ENCODE results near the gene FBL.

FBL gene

GRCh38 chr19:39865953-39866352, 19.8 kb upstream of the FBL start:
- Histone ChIP-seq H3K4ac (ENCODE audit: low read depth, low read length) (no peak overlapping the region), H2BK5ac (ENCODE audit: low read depth, low read length, poor library complexity) (no peak overlapping the region), H3K79me1 (ENCODE audit: low read length) (no peaks in the 10 kb centered on the region), H3K4me1 (ENCODE audit: control insufficient read depth in 1 of 2, insufficient read depth in 2 of 2, low read length in 2 of 2) (no peaks in the 10 kb centered on the region), H3K14ac (ENCODE audit: low read length) (no peak overlapping the region), H4K8ac (ENCODE audit: low read depth, low read length) (no peak overlapping the region), H3K79me2 (ENCODE audit: control insufficient read depth, insufficient read depth, low read length, poor library complexity) (no peaks in the 10 kb centered on the region), H3K18ac (ENCODE audit: low read length) (no peak overlapping the region), H2AFZ (ENCODE audit: insufficient read depth, low read length, poor library complexity) (no peak overlapping the region), H3K27me3 (ENCODE audit: insufficient read depth, low read length) (no peaks in the 10 kb centered on the region), H3K4me2 (ENCODE audit: low read length) (no peak overlapping the region), H3K9ac (ENCODE audit: low read length) (no peak overlapping the region), H3K9me3 (ENCODE audit: insufficient read depth, low read depth, low read length) (peaks cover 3% of the 10 kb centered on the region), H2AK5ac (ENCODE audit: low read length) (no peak overlapping the region), H3K23ac (ENCODE audit: low read length) (no peak overlapping the region), H3K4me3 (ENCODE audit: low read depth, low read length) (no peak overlapping the region), H3K27ac (ENCODE audit: low read depth, low read length) (no peak overlapping the region), H4K91ac (ENCODE audit: low read depth, low read length) (no peak overlapping the region), H2BK120ac (ENCODE audit: insufficient read depth, low read length, poor library complexity) (no peak overlapping the region), H2BK12ac (ENCODE audit: low read length) (no peak overlapping the region), H4K12ac (ENCODE audit: low read depth, low read length) (no peak overlapping the region), H3K36me3 (ENCODE audit: control insufficient read depth in 1 of 2, insufficient read depth in 2 of 2, low read length in 2 of 2) (no peaks in the 10 kb centered on the region)
- no CpG with 5 or more reads among the region's 5 CpGs for WGBS (ENCODE audit: extremely low coverage, insufficient coverage, insufficient read length)
- no peak for DNase-seq

DNA sequence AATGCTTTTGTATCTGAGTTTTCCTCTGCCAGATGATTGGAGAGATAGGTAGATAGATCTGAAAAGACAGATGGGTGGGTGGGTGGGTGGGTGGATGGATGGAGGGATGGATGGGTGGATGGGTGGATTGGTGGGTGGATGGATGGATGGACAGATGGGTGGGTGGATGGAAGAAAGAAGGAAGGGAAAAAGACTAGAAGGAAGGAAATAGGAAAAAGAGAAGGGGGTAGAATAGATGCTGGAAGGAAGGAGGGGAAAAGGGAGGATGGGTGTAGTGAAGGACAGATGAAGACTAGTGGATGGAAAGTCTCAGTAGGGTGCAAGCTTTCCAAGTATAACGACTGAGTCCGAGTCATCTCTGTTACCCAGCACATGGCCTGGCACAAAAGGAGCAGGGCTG, 19.0 kb upstream of the FBL start:
- no peak overlapping the region for H2BK12ac ChIP-seq (ENCODE audit: low read length)
- H2AK5ac ChIP-seq (ENCODE audit: low read length): no peak overlapping the region
- H3K9me3 ChIP-seq (ENCODE audit: insufficient read depth, low read depth, low read length): peaks cover 3% of the 10 kb centered on the region
- H4K8ac ChIP-seq (ENCODE audit: low read depth, low read length): no peak overlapping the region
- H3K23ac ChIP-seq (ENCODE audit: low read length): no peak overlapping the region
- no peak for DNase-seq
- no peak overlapping the region for H3K18ac ChIP-seq (ENCODE audit: low read length)
- H3K4ac ChIP-seq (ENCODE audit: low read depth, low read length): no peak overlapping the region
- H3K36me3 ChIP-seq (ENCODE audit: control insufficient read depth in 1 of 2, insufficient read depth in 2 of 2, low read length in 2 of 2): no peaks in the 10 kb centered on the region
- no peak overlapping the region for H4K91ac ChIP-seq (ENCODE audit: low read depth, low read length)
- no peaks in the 10 kb centered on the region for H3K79me2 ChIP-seq (ENCODE audit: control insufficient read depth, insufficient read depth, low read length, poor library complexity)
- H3K9ac ChIP-seq (ENCODE audit: low read length): no peak overlapping the region
- no peak overlapping the region for H3K27ac ChIP-seq (ENCODE audit: low read depth, low read length)
- H4K12ac ChIP-seq (ENCODE audit: low read depth, low read length): no peak overlapping the region
- no peak overlapping the region for H2AFZ ChIP-seq (ENCODE audit: insufficient read depth, low read length, poor library complexity)
- H3K14ac ChIP-seq (ENCODE audit: low read length): no peak overlapping the region
- no CpG with 5 or more reads among the region's 2 CpGs for WGBS (ENCODE audit: extremely low coverage, insufficient coverage, insufficient read length)
- no peaks in the 10 kb centered on the region for H3K27me3 ChIP-seq (ENCODE audit: insufficient read depth, low read length)
- no peaks in the 10 kb centered on the region for H3K4me1 ChIP-seq (ENCODE audit: control insufficient read depth in 1 of 2, insufficient read depth in 2 of 2, low read length in 2 of 2)
- no peak overlapping the region for H3K4me3 ChIP-seq (ENCODE audit: low read depth, low read length)
- no peaks in the 10 kb centered on the region for H3K79me1 ChIP-seq (ENCODE audit: low read length)
- no peak overlapping the region for H2BK120ac ChIP-seq (ENCODE audit: insufficient read depth, low read length, poor library complexity)
- no peak overlapping the region for H2BK5ac ChIP-seq (ENCODE audit: low read depth, low read length, poor library complexity)
- no peak overlapping the region for H3K4me2 ChIP-seq (ENCODE audit: low read length)

DNA sequence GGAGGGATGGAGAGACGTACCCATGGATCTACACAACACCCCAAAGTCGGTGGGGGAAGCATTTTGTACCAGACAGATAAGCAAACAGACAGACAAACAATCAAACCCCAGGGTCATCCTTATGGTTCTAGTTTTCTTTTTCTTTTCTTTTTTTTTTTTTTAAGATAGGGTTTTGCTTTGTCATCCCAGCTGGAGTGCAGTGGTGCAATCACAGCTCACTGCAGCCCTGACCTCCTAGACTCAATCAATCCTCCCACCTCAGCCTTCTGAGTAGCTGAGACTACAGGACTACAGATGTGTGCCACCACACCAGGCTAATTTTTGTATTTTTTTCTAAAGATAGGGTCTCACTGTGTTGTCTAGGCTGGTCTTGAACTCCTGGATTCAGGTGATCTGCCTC, 17.9 kb upstream of the FBL start:
- peaks cover 3% of the 10 kb centered on the region for H3K9me3 ChIP-seq (ENCODE audit: insufficient read depth, low read depth, low read length)
- H3K36me3 ChIP-seq (ENCODE audit: control insufficient read depth in 1 of 2, insufficient read depth in 2 of 2, low read length in 2 of 2): no peaks in the 10 kb centered on the region
- no CpG with 5 or more reads among the region's 2 CpGs for WGBS (ENCODE audit: extremely low coverage, insufficient coverage, insufficient read length)
- no peak overlapping the region for H3K14ac ChIP-seq (ENCODE audit: low read length)
- no peak overlapping the region for H3K4ac ChIP-seq (ENCODE audit: low read depth, low read length)
- no peak overlapping the region for H4K12ac ChIP-seq (ENCODE audit: low read depth, low read length)
- no peak overlapping the region for H4K8ac ChIP-seq (ENCODE audit: low read depth, low read length)
- H3K27ac ChIP-seq (ENCODE audit: low read depth, low read length): no peak overlapping the region
- no peak overlapping the region for H3K4me3 ChIP-seq (ENCODE audit: low read depth, low read length)
- no peak overlapping the region for H2AK5ac ChIP-seq (ENCODE audit: low read length)
- DNase-seq: no peak
- no peak overlapping the region for H3K18ac ChIP-seq (ENCODE audit: low read length)
- H3K23ac ChIP-seq (ENCODE audit: low read length): no peak overlapping the region
- H2BK5ac ChIP-seq (ENCODE audit: low read depth, low read length, poor library complexity): no peak overlapping the region
- H3K4me2 ChIP-seq (ENCODE audit: low read length): no peak overlapping the region
- H2AFZ ChIP-seq (ENCODE audit: insufficient read depth, low read length, poor library complexity): no peak overlapping the region
- H2BK120ac ChIP-seq (ENCODE audit: insufficient read depth, low read length, poor library complexity): no peak overlapping the region
- H3K79me1 ChIP-seq (ENCODE audit: low read length): no peaks in the 10 kb centered on the region
- no peak overlapping the region for H2BK12ac ChIP-seq (ENCODE audit: low read length)
- no peaks in the 10 kb centered on the region for H3K79me2 ChIP-seq (ENCODE audit: control insufficient read depth, insufficient read depth, low read length, poor library complexity)
- H3K27me3 ChIP-seq (ENCODE audit: insufficient read depth, low read length): no peaks in the 10 kb centered on the region
- H3K9ac ChIP-seq (ENCODE audit: low read length): no peak overlapping the region
- H4K91ac ChIP-seq (ENCODE audit: low read depth, low read length): no peak overlapping the region
- H3K4me1 ChIP-seq (ENCODE audit: control insufficient read depth in 1 of 2, insufficient read depth in 2 of 2, low read length in 2 of 2): no peaks in the 10 kb centered on the region

DNA sequence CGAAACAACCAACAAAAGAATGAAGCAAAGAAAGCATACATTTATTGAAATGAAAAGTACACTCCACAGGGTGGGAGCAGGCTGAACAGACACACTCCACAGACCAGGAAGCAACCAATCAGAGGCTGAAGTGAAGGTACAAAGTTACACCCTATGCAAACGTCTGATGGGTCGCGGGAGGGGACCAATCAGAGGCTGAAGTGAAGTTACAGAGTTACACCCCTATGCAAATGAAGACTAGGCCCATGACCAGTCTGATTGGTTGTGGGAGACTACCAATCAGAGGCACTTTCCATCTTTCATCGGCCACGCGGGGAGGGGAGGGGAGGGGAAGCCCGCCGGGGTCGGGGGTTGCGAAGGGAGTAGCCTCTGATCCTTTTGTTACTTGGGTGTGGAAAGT, 12.4 kb upstream of the FBL start:
- Histone ChIP-seq H3K36me3 (ENCODE audit: control insufficient read depth in 1 of 2, insufficient read depth in 2 of 2, low read length in 2 of 2) (no peaks in the 10 kb centered on the region), H3K9ac (ENCODE audit: low read length) (no peak overlapping the region), H3K14ac (ENCODE audit: low read length) (no peak overlapping the region), H4K91ac (ENCODE audit: low read depth, low read length) (no peak overlapping the region), H3K4me3 (ENCODE audit: low read depth, low read length) (no peak overlapping the region), H2BK120ac (ENCODE audit: insufficient read depth, low read length, poor library complexity) (no peak overlapping the region), H3K23ac (ENCODE audit: low read length) (no peak overlapping the region), H3K4me2 (ENCODE audit: low read length) (no peak overlapping the region), H3K79me2 (ENCODE audit: control insufficient read depth, insufficient read depth, low read length, poor library complexity) (no peaks in the 10 kb centered on the region), H3K79me1 (ENCODE audit: low read length) (no peaks in the 10 kb centered on the region), H3K4ac (ENCODE audit: low read depth, low read length) (no peak overlapping the region), H4K8ac (ENCODE audit: low read depth, low read length) (no peak overlapping the region), H3K27me3 (ENCODE audit: insufficient read depth, low read length) (no peaks in the 10 kb centered on the region), H2AFZ (ENCODE audit: insufficient read depth, low read length, poor library complexity) (no peak overlapping the region), H3K27ac (ENCODE audit: low read depth, low read length) (no peak overlapping the region), H2AK5ac (ENCODE audit: low read length) (no peak overlapping the region), H3K4me1 (ENCODE audit: control insufficient read depth in 1 of 2, insufficient read depth in 2 of 2, low read length in 2 of 2) (no peaks in the 10 kb centered on the region), H3K9me3 (ENCODE audit: insufficient read depth, low read depth, low read length) (peaks cover 3% of the 10 kb centered on the region), H4K12ac (ENCODE audit: low read depth, low read length) (no peak overlapping the region), H2BK5ac (ENCODE audit: low read depth, low read length, poor library complexity) (no peak overlapping the region), H3K18ac (ENCODE audit: low read length) (no peak overlapping the region), H2BK12ac (ENCODE audit: low read length) (no peak overlapping the region)
- no CpG with 5 or more reads among the region's 11 CpGs for WGBS (ENCODE audit: extremely low coverage, insufficient coverage, insufficient read length)
- DNase-seq: no peak
